D721Med (cell line): Measurements from ENCODE around the gene KPNA6.
"Not testable (repeated sequence)": the region's sequence is repeated elsewhere in the genome, so short reads cannot be mapped to it uniquely, and the experiment has no call there.

Source experiments
- DNase-seq: peaks from one replicate; pipeline ENCODE4 v3.0.0; 2011; ENCODE audit warnings: low spot score; ENCODE audit not compliant: insufficient read length
- FAIRE-seq: peaks from 2 replicates; lab custom pipeline; 2011; peaks lifted over from hg19 to GRCh38; lab: Jason Lieb, UNC
- TF ChIP-seq, protein P1 (sequence below): IDR thresholded peaks from 2 replicates; pipeline ENCODE4 v1.5.1; 2012; ENCODE audit warnings: mild to moderate bottlenecking, control low read depth; ENCODE audit not compliant: insufficient read depth; ENCODE audit errors: missing control alignments

The KPNA6 gene

GRCh38 chr1:32128479-32128878 is 20.6 kb downstream of the KPNA6 start:
- TF ChIP-seq, protein P1, sequence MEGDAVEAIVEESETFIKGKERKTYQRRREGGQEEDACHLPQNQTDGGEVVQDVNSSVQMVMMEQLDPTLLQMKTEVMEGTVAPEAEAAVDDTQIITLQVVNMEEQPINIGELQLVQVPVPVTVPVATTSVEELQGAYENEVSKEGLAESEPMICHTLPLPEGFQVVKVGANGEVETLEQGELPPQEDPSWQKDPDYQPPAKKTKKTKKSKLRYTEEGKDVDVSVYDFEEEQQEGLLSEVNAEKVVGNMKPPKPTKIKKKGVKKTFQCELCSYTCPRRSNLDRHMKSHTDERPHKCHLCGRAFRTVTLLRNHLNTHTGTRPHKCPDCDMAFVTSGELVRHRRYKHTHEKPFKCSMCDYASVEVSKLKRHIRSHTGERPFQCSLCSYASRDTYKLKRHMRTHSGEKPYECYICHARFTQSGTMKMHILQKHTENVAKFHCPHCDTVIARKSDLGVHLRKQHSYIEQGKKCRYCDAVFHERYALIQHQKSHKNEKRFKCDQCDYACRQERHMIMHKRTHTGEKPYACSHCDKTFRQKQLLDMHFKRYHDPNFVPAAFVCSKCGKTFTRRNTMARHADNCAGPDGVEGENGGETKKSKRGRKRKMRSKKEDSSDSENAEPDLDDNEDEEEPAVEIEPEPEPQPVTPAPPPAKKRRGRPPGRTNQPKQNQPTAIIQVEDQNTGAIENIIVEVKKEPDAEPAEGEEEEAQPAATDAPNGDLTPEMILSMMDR, result no peak
- DNase-seq, result no peak
- FAIRE-seq, result no peak

DNA sequence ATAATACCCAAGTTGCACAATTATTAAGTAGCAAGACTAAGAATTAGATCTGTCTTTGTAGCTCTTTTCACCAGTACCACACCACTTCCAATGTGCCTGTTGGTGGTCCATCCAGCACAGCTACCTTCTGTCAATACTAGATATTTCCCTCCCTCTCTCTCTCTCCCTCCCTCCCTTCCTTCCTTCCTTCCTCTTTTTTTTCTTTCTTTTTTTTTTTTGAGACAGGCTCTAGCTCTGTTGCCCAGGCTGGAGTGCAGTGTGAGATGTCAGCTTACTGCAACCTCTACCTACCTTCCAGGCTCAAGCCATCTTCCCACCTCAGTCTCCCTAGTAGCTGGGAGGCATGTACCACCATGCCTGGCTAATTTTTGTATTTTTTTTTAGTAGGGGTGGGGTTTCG is 21.1 kb downstream of the KPNA6 start:
- DNase-seq, result no peak
- FAIRE-seq, result no peak
- TF ChIP-seq, protein P1, result no peak

DNA sequence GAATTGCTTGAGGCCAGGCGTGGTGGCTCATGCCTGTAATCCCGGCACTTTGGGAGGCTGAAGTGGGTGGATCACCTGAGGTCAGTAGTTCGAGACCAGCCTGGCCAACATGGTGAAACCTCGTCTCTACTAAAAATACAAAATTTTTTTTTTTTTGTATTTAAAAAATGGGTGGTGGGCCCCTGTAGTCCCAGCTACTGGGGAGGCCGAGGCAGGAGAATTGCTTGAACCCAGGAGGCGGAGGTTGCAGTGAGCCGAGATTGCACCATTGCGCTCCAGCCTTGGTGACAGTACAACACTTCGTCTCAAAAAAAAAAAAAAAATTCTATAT is 26.1 kb downstream of the KPNA6 start:
- not testable (repeated sequence) for DNase-seq, FAIRE-seq

- TF ChIP-seq, protein P1, result no peak
- FAIRE-seq, result no peak
- DNase-seq, result no peak
Measured at GRCh38 chr1:32137111-32137510, 29.3 kb downstream of the KPNA6 start.

DNA sequence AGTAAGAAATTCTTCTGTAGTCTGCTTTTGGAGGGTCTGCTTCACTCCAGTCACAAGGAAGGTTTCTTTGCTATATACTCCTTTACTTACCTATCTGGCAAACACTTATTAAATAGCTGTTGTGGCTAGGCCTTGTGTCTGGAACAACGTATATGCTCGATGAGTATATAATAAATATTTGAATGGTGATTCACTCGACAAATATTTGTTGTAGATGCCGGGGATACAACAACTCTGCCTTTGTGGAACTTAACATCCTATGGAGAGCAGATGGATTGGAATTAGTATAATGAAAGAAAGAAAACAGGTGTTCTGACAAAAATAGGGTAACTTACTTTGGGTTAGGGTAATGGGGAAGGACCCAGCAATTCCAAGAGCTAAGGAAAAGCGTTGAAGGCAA is 31.1 kb downstream of the KPNA6 start:
- TF ChIP-seq, protein P1, result no peak
- no peak for DNase-seq
- no peak for FAIRE-seq

GRCh38 chr1:32142446-32143301 is 34.8 kb downstream of the KPNA6 start:
- DNase-seq (no peak), FAIRE-seq (no peak)

DNA sequence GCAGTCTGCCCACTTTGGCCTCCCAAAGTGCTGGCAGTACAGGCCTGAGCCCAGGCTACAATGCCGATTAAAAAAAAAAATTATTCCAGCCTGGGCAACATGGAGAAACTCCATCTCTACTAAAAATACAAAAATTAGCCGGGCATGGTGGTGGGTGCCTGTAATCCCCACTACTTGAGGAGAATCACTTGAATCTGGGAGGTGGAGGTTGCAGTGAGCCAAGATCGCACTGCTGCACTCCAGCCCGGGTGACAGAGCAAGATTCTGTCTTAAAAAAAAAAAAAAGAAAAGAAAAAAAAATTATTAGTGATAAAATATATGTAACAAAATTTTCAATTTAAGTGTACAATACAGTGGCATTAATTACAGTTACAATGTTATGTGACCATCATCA is 35.4 kb downstream of the KPNA6 start:
- not testable (repeated sequence) for FAIRE-seq, DNase-seq

More at GRCh38 chr1:32142446-32143301, 34.8 kb downstream of the KPNA6 start:
- TF ChIP-seq, protein P1, result no peak

DNA sequence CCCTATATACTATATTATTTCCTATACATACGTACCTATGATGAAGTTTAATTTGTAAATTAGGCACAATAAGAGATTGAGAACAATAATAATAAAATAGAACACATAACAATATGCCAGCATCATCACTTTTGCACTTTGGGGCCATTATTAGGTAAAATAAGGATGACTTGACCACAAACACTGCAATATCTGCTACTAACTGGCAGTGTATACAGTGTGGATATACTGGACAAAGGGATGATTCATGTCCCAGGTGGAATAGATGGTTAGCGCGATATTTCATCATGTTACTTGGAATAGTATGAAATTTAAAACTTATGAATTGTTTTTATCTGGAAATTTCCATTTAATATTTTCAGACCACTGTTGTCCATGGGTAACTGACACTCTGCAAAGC is 36.2 kb downstream of the KPNA6 start:
- TF ChIP-seq, protein P1, result no peak
- FAIRE-seq, result no peak
- DNase-seq, result no peak

DNA sequence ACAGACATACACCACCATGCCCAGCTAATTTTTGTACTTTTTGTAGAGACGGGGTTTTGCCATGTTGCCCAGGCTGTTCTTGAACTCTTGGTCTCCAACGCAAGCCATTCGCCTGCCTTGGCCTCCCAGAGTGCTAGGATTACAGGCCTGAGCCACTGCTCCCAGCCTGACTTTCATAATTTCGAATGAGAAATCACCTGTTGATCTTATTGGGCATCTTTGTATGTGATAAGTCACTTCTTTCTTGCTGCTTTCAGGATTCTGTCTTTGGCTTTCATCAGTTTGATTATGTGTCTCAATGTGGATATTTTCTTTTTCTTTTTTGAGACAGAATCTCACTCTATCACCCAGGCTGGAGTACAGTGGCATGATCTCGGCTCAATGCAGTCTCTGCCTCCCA is 39.9 kb downstream of the KPNA6 start:
- FAIRE-seq, DNase-seq: not testable (repeated sequence)
